ENCODE measurements around the gene RNF223.

Gene RNF223

DNA sequence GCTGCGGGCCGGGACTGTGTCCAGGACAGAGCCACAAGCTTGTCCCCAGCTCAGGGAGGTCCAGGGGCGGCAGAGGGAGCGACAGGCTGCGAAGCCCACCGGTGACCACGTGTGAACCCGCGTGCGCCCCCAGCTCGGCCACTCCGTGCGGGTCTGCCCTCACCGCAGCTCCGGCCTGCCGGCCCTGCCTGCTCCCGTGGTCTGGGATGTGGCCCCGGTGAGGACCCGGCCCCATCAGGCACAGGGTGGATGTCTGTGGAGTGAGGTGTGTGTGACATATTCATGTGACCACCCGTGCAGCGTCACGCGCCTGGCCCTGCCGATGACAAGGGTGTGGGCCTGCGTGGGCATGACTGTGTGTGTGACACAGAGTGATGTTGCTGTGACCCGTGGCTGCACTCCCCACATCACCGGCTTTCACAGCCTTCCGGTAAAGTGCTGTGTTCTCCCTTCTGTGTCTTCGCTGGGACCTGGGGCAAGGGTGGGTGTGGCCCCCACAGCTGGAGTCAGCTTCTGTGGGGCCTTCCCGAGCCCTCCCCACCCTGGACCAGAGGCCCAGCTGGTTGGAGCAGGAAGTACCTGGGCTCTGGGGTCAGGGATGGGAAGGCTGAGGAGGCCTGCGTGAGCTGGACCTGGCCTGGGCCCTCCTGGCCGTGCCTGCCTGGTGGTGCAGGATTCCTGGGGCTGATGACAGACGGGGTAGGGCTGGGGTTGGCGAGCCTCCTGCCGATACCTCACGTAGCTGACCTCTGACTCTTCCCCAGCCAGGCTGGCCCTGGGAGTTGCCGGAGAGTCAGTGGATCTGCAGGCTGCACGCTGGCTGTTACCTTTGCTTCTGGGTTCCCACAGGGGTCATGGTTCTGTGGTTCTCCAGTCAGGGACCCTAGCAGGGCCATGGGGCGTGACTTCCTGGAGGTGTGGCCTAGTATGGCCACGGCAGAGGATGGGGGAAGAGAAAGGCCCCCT lies 4.1 kb downstream of the RNF223 start:
- in situ Hi-C loops (cut with HindIII; ENCODE audit: low sequenced_read_pairs), result no loop called here
- no peak for DNase-seq (ENCODE audit: low read depth)
- H3K4me3 ChIP-seq (ENCODE audit: low read depth, low read length), result peak overlapping the region; percentile 55
- TF ChIP-seq, protein P1, sequence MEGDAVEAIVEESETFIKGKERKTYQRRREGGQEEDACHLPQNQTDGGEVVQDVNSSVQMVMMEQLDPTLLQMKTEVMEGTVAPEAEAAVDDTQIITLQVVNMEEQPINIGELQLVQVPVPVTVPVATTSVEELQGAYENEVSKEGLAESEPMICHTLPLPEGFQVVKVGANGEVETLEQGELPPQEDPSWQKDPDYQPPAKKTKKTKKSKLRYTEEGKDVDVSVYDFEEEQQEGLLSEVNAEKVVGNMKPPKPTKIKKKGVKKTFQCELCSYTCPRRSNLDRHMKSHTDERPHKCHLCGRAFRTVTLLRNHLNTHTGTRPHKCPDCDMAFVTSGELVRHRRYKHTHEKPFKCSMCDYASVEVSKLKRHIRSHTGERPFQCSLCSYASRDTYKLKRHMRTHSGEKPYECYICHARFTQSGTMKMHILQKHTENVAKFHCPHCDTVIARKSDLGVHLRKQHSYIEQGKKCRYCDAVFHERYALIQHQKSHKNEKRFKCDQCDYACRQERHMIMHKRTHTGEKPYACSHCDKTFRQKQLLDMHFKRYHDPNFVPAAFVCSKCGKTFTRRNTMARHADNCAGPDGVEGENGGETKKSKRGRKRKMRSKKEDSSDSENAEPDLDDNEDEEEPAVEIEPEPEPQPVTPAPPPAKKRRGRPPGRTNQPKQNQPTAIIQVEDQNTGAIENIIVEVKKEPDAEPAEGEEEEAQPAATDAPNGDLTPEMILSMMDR (IDR thresholded peaks at IDR 0.05; ENCODE audit: low read depth, low read length, missing control alignments), result no peak

DNA sequence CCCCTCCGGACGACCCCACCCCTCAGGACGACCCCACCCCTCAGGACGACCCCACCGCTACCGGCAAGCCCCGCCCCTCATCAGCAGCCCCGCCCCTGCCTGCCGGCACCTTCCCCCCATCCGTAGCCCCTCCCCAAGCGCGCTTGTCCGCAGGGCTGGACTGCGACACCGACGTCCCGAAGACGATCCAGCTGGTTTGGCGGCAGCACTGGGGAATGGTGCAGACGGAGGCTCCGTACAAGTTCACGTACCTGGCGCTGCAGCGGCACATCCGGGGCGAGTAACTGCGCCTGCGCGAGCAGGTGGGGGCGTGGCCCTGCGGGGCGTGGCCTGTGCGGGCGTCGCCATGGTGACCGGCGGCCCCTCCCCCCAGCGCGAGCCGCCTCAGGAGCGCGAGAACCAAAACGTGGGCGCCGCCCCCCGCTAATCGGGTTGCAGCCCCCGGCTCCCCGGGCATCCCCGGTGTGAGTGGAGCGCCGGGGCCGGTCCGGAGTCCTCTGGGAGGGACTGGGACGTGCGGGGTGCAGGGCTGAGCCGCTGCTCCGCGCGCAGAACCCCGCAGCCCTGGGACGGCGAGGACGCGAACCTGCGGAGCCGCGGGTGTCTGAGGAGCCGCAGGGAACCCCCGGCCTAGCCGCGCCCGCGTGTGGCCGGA lies 4.9 kb downstream of the RNF223 start:
- in situ Hi-C loops (cut with HindIII; ENCODE audit: low sequenced_read_pairs), result no loop called here

DNA sequence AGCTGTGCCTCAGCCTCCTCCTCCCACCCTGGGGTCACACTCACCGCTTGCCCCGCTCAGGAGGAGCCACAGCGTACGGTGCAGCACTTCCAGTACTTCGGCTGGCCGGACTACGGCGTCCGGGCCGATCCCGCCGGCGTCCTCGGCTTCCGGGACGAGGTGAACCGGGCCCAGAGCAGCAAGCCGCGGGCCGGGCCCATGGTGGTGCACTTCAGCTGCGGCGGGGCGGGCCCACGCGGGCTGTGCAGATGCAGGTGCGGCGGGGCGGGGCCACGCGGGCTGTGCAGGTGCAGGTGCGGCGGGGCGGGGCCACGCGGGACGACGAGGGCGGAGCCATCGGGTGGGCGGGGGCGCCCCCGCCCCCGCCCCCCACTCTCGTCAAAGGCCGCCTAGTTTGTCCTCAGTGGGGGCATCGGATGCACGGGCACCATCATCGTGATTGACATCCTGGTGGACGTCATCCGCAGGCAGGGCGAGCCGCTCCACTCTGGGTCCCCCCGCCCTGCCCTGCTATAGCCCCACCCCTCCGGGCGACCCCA lies 5.5 kb downstream of the RNF223 start:
- in situ Hi-C loops (cut with HindIII; ENCODE audit: low sequenced_read_pairs), result no loop called here

More for the DNA sequence above, 4.9 kb downstream of the RNF223 start:
- no peak for DNase-seq (ENCODE audit: low read depth)
- H3K4me3 ChIP-seq (ENCODE audit: low read depth, low read length), result peak overlapping the region; percentile 55
- TF ChIP-seq, protein P1 (IDR thresholded peaks at IDR 0.05; ENCODE audit: low read depth, low read length, missing control alignments), result no peak

DNA sequence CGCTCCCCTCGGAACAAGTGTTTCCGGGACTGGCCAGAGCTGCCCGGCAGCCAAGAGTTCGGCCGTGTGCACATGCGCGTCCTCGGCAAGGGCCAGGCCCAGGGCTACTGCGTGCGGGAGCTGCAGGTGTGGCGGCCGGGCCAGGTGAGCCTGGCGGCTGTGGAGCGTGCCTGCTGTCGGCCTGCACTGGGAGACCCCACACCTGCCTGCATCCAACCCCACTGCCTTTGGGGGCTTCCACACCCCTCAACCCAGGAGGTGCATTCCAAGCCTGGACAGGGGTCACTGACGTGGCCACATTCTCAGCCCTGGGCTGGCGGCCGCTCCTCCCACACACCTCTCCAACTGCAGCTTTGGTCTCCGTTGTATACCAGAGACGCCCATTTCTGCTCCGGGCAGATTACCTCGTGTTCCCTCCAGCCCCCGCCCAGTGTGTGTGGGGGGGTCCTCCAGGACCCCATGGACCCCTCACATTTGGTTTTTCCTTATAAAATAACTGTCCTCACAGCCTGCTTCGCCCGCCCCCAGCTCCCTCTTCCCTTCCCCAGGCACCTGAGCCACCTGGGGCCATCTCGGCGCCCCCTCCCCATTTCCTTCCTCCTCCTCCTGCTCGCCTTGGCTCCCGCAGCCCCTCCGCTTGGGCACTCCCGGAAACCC lies 6.1 kb downstream of the RNF223 start:
- peak overlapping the region; percentile 55 for H3K4me3 ChIP-seq (ENCODE audit: low read depth, low read length)
- TF ChIP-seq, protein P1 (IDR thresholded peaks at IDR 0.05; ENCODE audit: low read depth, low read length, missing control alignments), result no peak
- in situ Hi-C loops (cut with HindIII; ENCODE audit: low sequenced_read_pairs), result no loop called here
- DNase-seq (ENCODE audit: low read depth), result no peak

More for the DNA sequence above, 5.5 kb downstream of the RNF223 start:
- no peak for DNase-seq (ENCODE audit: low read depth)
- H3K4me3 ChIP-seq (ENCODE audit: low read depth, low read length), result peak overlapping the region; percentile 55
- TF ChIP-seq, protein P1 (IDR thresholded peaks at IDR 0.05; ENCODE audit: low read depth, low read length, missing control alignments), result no peak

DNA sequence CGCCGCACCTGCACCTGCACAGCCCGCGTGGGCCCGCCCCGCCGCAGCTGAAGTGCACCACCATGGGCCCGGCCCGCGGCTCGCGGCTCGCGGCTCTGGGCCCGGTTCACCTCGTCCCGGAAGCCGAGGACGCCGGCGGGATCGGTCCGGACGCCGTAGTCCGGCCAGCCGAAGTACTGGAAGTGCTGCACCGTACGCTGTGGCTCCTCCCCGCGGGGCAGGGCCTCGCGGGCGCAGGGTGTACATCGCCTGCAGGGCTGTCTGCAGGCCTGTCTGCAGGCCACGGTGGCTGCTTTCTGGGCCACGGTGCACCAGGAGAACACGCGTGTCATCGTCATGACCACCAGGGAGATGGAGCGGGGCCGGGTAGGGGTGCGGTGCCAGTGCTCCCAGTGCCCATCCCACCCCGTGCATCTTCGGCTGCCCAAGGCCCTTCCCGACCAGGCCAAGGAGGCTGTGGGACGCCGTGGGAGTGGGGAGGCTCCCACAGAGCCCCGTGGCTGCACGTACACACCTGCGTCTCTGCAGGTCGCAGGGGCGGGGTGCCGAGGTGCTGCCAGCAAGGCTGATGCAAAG lies 6.7 kb downstream of the RNF223 start:
- DNase-seq (ENCODE audit: low read depth), result no peak
- TF ChIP-seq, protein P1 (IDR thresholded peaks at IDR 0.05; ENCODE audit: low read depth, low read length, missing control alignments), result no peak
- in situ Hi-C loops (cut with HindIII; ENCODE audit: low sequenced_read_pairs), result no loop called here
- H3K4me3 ChIP-seq (ENCODE audit: low read depth, low read length), result no peak overlapping the region

Measured in astrocyte of the cerebellum (primary cell).